Activated CD4-positive, alpha-beta T cell treated with anti-CD3 and anti-CD28 coated beads, Interleukin-2, amount 10 ng/mL, durations not matched to agents 24 days and 14 days (primary cell): ENCODE measurements around the gene DDX10. TPM values are rescaled to one million over a fixed set of nuclear protein-coding genes. Genes with fewer than 3 reads are reported as not detected.
A peak's percentile ranks its signal among the peaks of the same experiment; 100 is the strongest.

ENCODE experiments used
- DNase-seq: peaks from one replicate; pipeline ENCODE4 v3.0.0; 2022
- H3K27ac Mint-ChIP-seq: one replicate; pipeline ENCODE4 v1.8.0; 2022; ENCODE audit warnings: mild to moderate bottlenecking, mixed read lengths
- H3K27me3 Mint-ChIP-seq: one replicate; pipeline ENCODE4 v1.8.0; 2022; ENCODE audit warnings: mixed read lengths
- H3K36me3 Mint-ChIP-seq: one replicate; pipeline ENCODE4 v1.8.0; 2022; ENCODE audit warnings: low read depth, mild to moderate bottlenecking, mixed read lengths
- H3K4me1 Mint-ChIP-seq: one replicate; pipeline ENCODE4 v1.8.0; 2021; ENCODE audit warnings: mixed read lengths
- H3K4me3 Mint-ChIP-seq: one replicate; pipeline ENCODE4 v1.8.0; 2022; ENCODE audit warnings: mild to moderate bottlenecking, moderate library complexity, mixed read lengths
- H3K9me3 Mint-ChIP-seq: one replicate; pipeline ENCODE4 v1.8.0; 2021; ENCODE audit warnings: mixed read lengths
- intact Hi-C: fragments of 100-400 bp; cut with micrococcal nuclease; formaldehyde crosslinking; loops from one replicate; pipeline ENCODE4 v1.15.1; 2023
- total RNA-seq: library from RNA; stranded (reverse); gene quantifications from 2 replicates; pipeline ENCODE4 v1.2.3, GENCODE V29; 2022

The DDX10 gene
- total RNA-seq, 1 donor from 2014 or later = 71.6 TPM

- H3K36me3 Mint-ChIP-seq = peaks cover 18% of the 10 kb centered on the region
- no peak overlapping the region for H3K4me3 Mint-ChIP-seq
- intact Hi-C loops = no loop called here
- H3K27ac Mint-ChIP-seq = no peak overlapping the region
- no peak for DNase-seq
- peaks cover 3% of the 10 kb centered on the region for H3K9me3 Mint-ChIP-seq
- no peaks in the 10 kb centered on the region for H3K27me3 Mint-ChIP-seq
- H3K4me1 Mint-ChIP-seq = peaks cover 11% of the 10 kb centered on the region
Observed at GRCh38 chr11:108780119-108780518, 115.2 kb downstream of the DDX10 start.

GRCh38 chr11:108781946-108782345, 117.1 kb downstream of the DDX10 start:
- no peak overlapping the region for H3K27ac Mint-ChIP-seq

GRCh38 chr11:108786281-108786990, 121.6 kb downstream of the DDX10 start:
- Mint-ChIP-seq H3K36me3 (peaks cover 2% of the 10 kb centered on the region), H3K27ac (no peak overlapping the region), H3K4me3 (no peak overlapping the region), H3K4me1 (peaks cover 32% of the 10 kb centered on the region), H3K9me3 (peaks cover 5% of the 10 kb centered on the region), H3K27me3 (no peaks in the 10 kb centered on the region)
- intact Hi-C loops = no loop called here
- DNase-seq = no peak

More at GRCh38 chr11:108781946-108782345, 117.1 kb downstream of the DDX10 start:
- Mint-ChIP-seq H3K9me3 (peaks cover 5% of the 10 kb centered on the region), H3K4me3 (no peak overlapping the region), H3K36me3 (peaks cover 10% of the 10 kb centered on the region), H3K27me3 (no peaks in the 10 kb centered on the region), H3K4me1 (peaks cover 20% of the 10 kb centered on the region)
- intact Hi-C loops = no loop called here
- DNase-seq = no peak

GRCh38 chr11:108787105-108787504, 122.2 kb downstream of the DDX10 start:
- peaks cover 2% of the 10 kb centered on the region for H3K36me3 Mint-ChIP-seq
- no peak for DNase-seq
- intact Hi-C loops = no loop called here
- H3K9me3 Mint-ChIP-seq = peaks cover 5% of the 10 kb centered on the region
- peaks cover 33% of the 10 kb centered on the region for H3K4me1 Mint-ChIP-seq
- no peaks in the 10 kb centered on the region for H3K27me3 Mint-ChIP-seq
- no peak overlapping the region for H3K4me3 Mint-ChIP-seq
- H3K27ac Mint-ChIP-seq = no peak overlapping the region

GRCh38 chr11:108788565-108789199, 123.8 kb downstream of the DDX10 start:
- H3K27ac Mint-ChIP-seq = no peak overlapping the region
- peaks cover 33% of the 10 kb centered on the region for H3K4me1 Mint-ChIP-seq
- H3K4me3 Mint-ChIP-seq = no peak overlapping the region
- DNase-seq = no peak
- intact Hi-C loops = no loop called here
- peaks cover 5% of the 10 kb centered on the region for H3K9me3 Mint-ChIP-seq
- H3K27me3 Mint-ChIP-seq = no peaks in the 10 kb centered on the region
- peaks cover 2% of the 10 kb centered on the region for H3K36me3 Mint-ChIP-seq

DNA sequence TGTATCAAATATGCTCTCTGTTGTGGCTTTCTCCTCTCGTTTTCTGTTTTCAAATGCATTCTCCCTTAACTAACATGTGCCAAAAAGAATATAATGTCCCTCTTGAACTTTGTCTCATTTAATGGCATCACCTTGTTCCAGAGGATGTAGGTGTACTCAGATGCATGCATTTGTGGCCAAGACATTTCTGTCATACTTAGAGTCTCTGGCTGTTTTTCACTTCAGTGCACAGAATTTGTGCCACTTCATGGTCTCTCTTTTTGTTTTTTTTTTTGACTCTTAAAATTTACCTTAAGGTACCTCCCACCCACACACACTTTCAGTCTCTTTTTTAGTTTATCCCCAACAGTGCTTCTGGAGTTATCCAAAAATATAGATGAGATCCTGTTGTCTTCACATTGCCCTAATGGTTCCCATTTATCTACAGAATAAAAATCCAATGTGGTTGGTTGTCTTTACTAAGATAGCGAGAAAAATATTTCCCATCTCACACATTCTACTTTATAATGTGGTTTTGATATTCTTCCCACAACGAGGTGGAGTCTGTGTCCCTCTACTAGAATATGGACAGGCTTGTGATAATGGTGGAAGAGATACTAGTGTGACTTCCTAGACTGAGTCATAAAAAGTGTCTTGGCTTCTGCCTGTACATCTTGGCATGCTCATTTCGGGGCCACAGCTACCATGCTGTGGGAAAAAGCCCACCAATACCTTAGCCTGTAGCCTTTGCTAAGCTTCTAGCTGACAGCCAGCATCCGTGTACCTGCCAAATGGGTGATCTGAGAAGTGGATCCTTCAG, 125.8 kb downstream of the DDX10 start:
- intact Hi-C loops = loop anchor here (5.0 kb wide), 1 partner anchor 58 kb away; no protein-coding TSS in a partner anchor
- no peak for DNase-seq
- H3K9me3 Mint-ChIP-seq = no peaks in the 10 kb centered on the region
- peaks cover 3% of the 10 kb centered on the region for H3K36me3 Mint-ChIP-seq
- no peak overlapping the region for H3K4me3 Mint-ChIP-seq
- peak overlapping the region; percentile 50 for H3K27ac Mint-ChIP-seq
- H3K4me1 Mint-ChIP-seq = peaks cover 20% of the 10 kb centered on the region
- H3K27me3 Mint-ChIP-seq = no peaks in the 10 kb centered on the region

DNA sequence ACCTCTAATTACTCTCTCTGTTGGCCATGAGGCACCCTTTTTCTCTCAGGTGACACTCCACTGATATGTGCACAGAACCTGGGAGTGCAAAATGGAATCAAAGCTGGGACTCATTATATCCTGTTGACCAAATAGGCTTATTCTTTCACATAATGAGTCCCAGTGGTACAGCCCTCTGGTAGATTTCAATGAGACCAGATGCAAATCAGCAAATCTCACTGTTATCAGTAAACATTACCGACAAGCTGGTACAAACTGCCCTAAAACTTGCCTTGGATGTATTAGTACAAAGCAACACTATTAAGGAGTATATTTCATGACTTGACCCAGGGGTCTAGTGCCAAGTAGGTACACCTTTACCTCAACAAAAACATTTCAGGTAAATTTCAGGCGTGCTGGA, 128.3 kb downstream of the DDX10 start:
- DNase-seq = no peak
- intact Hi-C loops = loop anchor here (5.0 kb wide), 1 partner anchor 61 kb away; no protein-coding TSS in a partner anchor
- no peak overlapping the region for H3K4me3 Mint-ChIP-seq

GRCh38 chr11:108793611-108794010, 128.7 kb downstream of the DDX10 start:
- Mint-ChIP-seq H3K36me3 (peaks cover 6% of the 10 kb centered on the region), H3K9me3 (peaks cover 4% of the 10 kb centered on the region), H3K4me3 (no peak overlapping the region), H3K27ac (no peak overlapping the region), H3K27me3 (no peaks in the 10 kb centered on the region), H3K4me1 (peaks cover 18% of the 10 kb centered on the region)
- DNase-seq = no peak
- intact Hi-C loops = loop anchor here (5.0 kb wide), 1 partner anchor 61 kb away; no protein-coding TSS in a partner anchor

More for the DNA sequence above, 128.3 kb downstream of the DDX10 start:
- peaks cover 4% of the 10 kb centered on the region for H3K9me3 Mint-ChIP-seq
- H3K27me3 Mint-ChIP-seq = no peaks in the 10 kb centered on the region
- peaks cover 18% of the 10 kb centered on the region for H3K4me1 Mint-ChIP-seq
- peaks cover 6% of the 10 kb centered on the region for H3K36me3 Mint-ChIP-seq
- H3K27ac Mint-ChIP-seq = no peak overlapping the region

GRCh38 chr11:108796551-108796950, 131.7 kb downstream of the DDX10 start:
- H3K27me3 Mint-ChIP-seq = no peaks in the 10 kb centered on the region
- intact Hi-C loops = no loop called here
- H3K4me3 Mint-ChIP-seq = no peak overlapping the region
- no peak for DNase-seq
- peaks cover 15% of the 10 kb centered on the region for H3K36me3 Mint-ChIP-seq
- no peak overlapping the region for H3K27ac Mint-ChIP-seq
- peaks cover 3% of the 10 kb centered on the region for H3K4me1 Mint-ChIP-seq
- H3K9me3 Mint-ChIP-seq = peaks cover 11% of the 10 kb centered on the region

- intact Hi-C loops = no loop called here
- no peak for DNase-seq
- Mint-ChIP-seq H3K4me3 (no peak overlapping the region), H3K36me3 (peaks cover 15% of the 10 kb centered on the region), H3K27ac (no peak overlapping the region), H3K9me3 (peaks cover 11% of the 10 kb centered on the region), H3K4me1 (peaks cover 3% of the 10 kb centered on the region), H3K27me3 (no peaks in the 10 kb centered on the region)
Observed at GRCh38 chr11:108797578-108798100, 132.8 kb downstream of the DDX10 start.

DNA sequence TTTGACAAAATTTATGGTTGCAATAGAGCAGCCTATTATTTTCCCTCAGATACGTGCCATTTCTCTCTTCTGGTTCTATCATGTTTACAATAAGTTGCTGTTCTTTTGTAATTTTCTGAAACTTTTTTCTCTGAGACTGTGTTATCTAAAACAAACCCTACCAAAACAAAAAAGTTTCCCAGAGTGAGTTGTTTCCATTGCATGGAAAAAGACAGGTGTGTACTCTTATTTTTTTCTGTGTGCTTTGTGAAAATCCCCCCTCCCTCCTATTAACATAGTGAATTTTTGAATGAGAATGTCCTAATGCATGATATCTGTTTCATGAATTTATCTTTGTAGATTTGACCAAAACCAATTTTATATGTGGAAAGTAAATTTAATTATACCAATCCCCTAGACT, 137.6 kb downstream of the DDX10 start:
- Mint-ChIP-seq H3K9me3 (peaks cover 7% of the 10 kb centered on the region), H3K4me1 (no peaks in the 10 kb centered on the region), H3K4me3 (no peak overlapping the region), H3K36me3 (peaks cover 17% of the 10 kb centered on the region), H3K27ac (no peak overlapping the region), H3K27me3 (no peaks in the 10 kb centered on the region)
- no peak for DNase-seq
- intact Hi-C loops = no loop called here

- intact Hi-C loops = no loop called here
Observed at GRCh38 chr11:108803776-108804175, 138.9 kb downstream of the DDX10 start.

GRCh38 chr11:108804511-108804910, 139.6 kb downstream of the DDX10 start:
- H3K4me1 Mint-ChIP-seq = peaks cover 5% of the 10 kb centered on the region
- H3K27ac Mint-ChIP-seq = no peak overlapping the region
- H3K9me3 Mint-ChIP-seq = peaks cover 8% of the 10 kb centered on the region
- H3K36me3 Mint-ChIP-seq = peaks cover 13% of the 10 kb centered on the region
- no peaks in the 10 kb centered on the region for H3K27me3 Mint-ChIP-seq
- H3K4me3 Mint-ChIP-seq = no peak overlapping the region
- DNase-seq = no peak
- intact Hi-C loops = no loop called here

More at GRCh38 chr11:108803776-108804175, 138.9 kb downstream of the DDX10 start:
- Mint-ChIP-seq H3K36me3 (peaks cover 15% of the 10 kb centered on the region), H3K4me3 (no peak overlapping the region), H3K27ac (no peak overlapping the region), H3K27me3 (no peaks in the 10 kb centered on the region), H3K4me1 (no peaks in the 10 kb centered on the region), H3K9me3 (peaks cover 7% of the 10 kb centered on the region)
- no peak for DNase-seq
